Endodermal cell (in vitro differentiated cells): Measurements from ENCODE around the gene ANO7. TPM values are rescaled to one million over a fixed set of nuclear protein-coding genes. Genes with fewer than 3 reads are reported as not detected.

Experiments
- DNase-seq: peaks from one replicate; pipeline ENCODE4 v3.0.0-alpha.2; 2017
- H3K27ac ChIP-seq: 2 replicates; pipeline ENCODE4 v1.5.1; 2013; ENCODE audit warnings: mild to moderate bottlenecking, low read depth, low read length, moderate library complexity
- H3K27me3 ChIP-seq: 2 replicates; pipeline ENCODE4 v1.6.1; 2013; ENCODE audit warnings: mild to moderate bottlenecking, low read length, moderate library complexity; ENCODE audit not compliant: insufficient read depth, control insufficient read depth, poor library complexity, severe bottlenecking
- H3K36me3 ChIP-seq: 2 replicates; pipeline ENCODE4 v1.7.0; 2013; ENCODE audit warnings: mild to moderate bottlenecking, low read length, moderate library complexity; ENCODE audit not compliant: control insufficient read depth, insufficient read depth
- H3K4me1 ChIP-seq: one replicate; pipeline ENCODE4 v1.7.0; 2013; ENCODE audit warnings: low read length; ENCODE audit not compliant: control insufficient read depth, insufficient read depth
- H3K4me3 ChIP-seq: 2 replicates; pipeline ENCODE4 v1.5.1; 2013; ENCODE audit warnings: mild to moderate bottlenecking, low read length, moderate library complexity
- H3K9ac ChIP-seq: 2 replicates; pipeline ENCODE4 v1.6.1; 2013; ENCODE audit warnings: mild to moderate bottlenecking, low read length, moderate library complexity; ENCODE audit not compliant: poor library complexity, severe bottlenecking; ENCODE audit errors: extremely low read depth
- H3K9me3 ChIP-seq: 2 replicates; pipeline ENCODE4 v1.6.1; 2013; ENCODE audit warnings: mild to moderate bottlenecking, low read length, moderate library complexity; ENCODE audit not compliant: control insufficient read depth
- H3K27ac Mint-ChIP-seq: 2 replicates; pipeline ENCODE4 v1.8.0; 2020; ENCODE audit warnings: mixed read lengths
- H3K27me3 Mint-ChIP-seq: 2 replicates; pipeline ENCODE4 v1.8.0; 2021; ENCODE audit warnings: mild to moderate bottlenecking, mixed read lengths; ENCODE audit not compliant: insufficient read depth
- H3K36me3 Mint-ChIP-seq: 2 replicates; pipeline ENCODE4 v1.8.0; 2020; ENCODE audit warnings: low read depth, mixed read lengths
- H3K4me1 Mint-ChIP-seq: 2 replicates; pipeline ENCODE4 v1.8.0; 2020; ENCODE audit warnings: mixed read lengths
- H3K4me3 Mint-ChIP-seq: 2 replicates; pipeline ENCODE4 v1.8.0; 2020; ENCODE audit warnings: mild to moderate bottlenecking, moderate library complexity, mixed read lengths
- H3K9me3 Mint-ChIP-seq: 2 replicates; pipeline ENCODE4 v1.8.0; 2020; ENCODE audit warnings: mild to moderate bottlenecking, mixed read lengths
- WGBS, 2 experiments: methylation state at CpG; one replicate each; pipeline versions ENCODE4 v1.1.5 to v1.1.7; 2013; ENCODE audit warnings: missing lambda C conversion rate in 2 of 2, mixed read lengths in 1 of 2; ENCODE audit not compliant: insufficient coverage in 1 of 2, insufficient read length in 1 of 2; 5-methylcytosine and 5-hydroxymethylcytosine counted together
- total RNA-seq, 2 donors: library from RNA; stranded (reverse); fragmentation: NEBNext Ultra II Directional in 1 of 2; extraction: Animal tissue kit (Norgen Biotek cat#: 25700) in 1 of 2; gene quantifications; 2 replicates in 1 of 2; 3 replicates in 1 of 2; pipeline ENCODE4 v1.2.1, GENCODE V29; 2021
- TF ChIP-seq, protein P1 (sequence below): fragments of 200-600 bp; sonication (generic); conservative IDR thresholded peaks from 2 replicates; pipeline ENCODE4 v1.5.0; 2021; ENCODE audit warnings: antibody characterized with exemption, mild to moderate bottlenecking

The ANO7 gene
- total RNA-seq, 2 donors from 2014 or later: 8.1 to 8.5 TPM

DNA sequence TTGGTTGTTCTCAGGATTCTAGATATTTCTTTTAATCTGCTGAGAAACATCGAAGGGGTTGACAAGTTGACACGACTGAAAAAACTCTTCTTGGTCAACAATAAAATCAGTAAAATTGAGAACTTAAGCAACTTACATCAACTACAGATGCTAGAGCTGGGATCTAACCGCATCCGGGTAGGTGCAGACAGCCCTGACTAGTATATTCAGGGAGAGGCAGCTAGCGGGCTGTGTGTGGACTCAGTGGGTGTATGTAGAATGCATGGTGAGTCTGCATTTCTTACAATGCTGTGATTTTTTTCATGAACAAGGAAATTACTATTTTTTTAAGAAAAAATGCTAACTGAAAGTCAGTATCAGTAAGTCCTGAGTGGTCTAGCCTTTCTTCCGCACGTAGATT, 28.2 kb upstream of the ANO7 start:
- no peaks in the 10 kb centered on the region for H3K4me1 ChIP-seq
- H3K27me3 ChIP-seq: no peaks in the 10 kb centered on the region
- no peaks in the 10 kb centered on the region for H3K9me3 Mint-ChIP-seq
- peaks cover 6% of the 10 kb centered on the region for H3K4me1 Mint-ChIP-seq
- 96 to 97% methylated on average over 5 to 7 of the region's 7 CpGs for WGBS, 2 experiments
- TF ChIP-seq, protein P1, sequence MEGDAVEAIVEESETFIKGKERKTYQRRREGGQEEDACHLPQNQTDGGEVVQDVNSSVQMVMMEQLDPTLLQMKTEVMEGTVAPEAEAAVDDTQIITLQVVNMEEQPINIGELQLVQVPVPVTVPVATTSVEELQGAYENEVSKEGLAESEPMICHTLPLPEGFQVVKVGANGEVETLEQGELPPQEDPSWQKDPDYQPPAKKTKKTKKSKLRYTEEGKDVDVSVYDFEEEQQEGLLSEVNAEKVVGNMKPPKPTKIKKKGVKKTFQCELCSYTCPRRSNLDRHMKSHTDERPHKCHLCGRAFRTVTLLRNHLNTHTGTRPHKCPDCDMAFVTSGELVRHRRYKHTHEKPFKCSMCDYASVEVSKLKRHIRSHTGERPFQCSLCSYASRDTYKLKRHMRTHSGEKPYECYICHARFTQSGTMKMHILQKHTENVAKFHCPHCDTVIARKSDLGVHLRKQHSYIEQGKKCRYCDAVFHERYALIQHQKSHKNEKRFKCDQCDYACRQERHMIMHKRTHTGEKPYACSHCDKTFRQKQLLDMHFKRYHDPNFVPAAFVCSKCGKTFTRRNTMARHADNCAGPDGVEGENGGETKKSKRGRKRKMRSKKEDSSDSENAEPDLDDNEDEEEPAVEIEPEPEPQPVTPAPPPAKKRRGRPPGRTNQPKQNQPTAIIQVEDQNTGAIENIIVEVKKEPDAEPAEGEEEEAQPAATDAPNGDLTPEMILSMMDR: no peak
- no peak overlapping the region for H3K27ac ChIP-seq
- no peak overlapping the region for H3K27ac Mint-ChIP-seq
- peaks cover 37% of the 10 kb centered on the region for H3K36me3 Mint-ChIP-seq
- no peak overlapping the region for H3K4me3 ChIP-seq
- no peaks in the 10 kb centered on the region for H3K9me3 ChIP-seq
- peaks cover 40% of the 10 kb centered on the region for H3K36me3 ChIP-seq
- DNase-seq: no peak
- no peaks in the 10 kb centered on the region for H3K27me3 Mint-ChIP-seq
- H3K4me3 Mint-ChIP-seq: no peak overlapping the region
- no peak overlapping the region for H3K9ac ChIP-seq

GRCh38 chr2:241161646-241162281, 26.7 kb upstream of the ANO7 start:
- no peaks in the 10 kb centered on the region for H3K27me3 Mint-ChIP-seq
- DNase-seq: no peak
- no peaks in the 10 kb centered on the region for H3K4me1 ChIP-seq
- H3K9me3 ChIP-seq: no peaks in the 10 kb centered on the region
- H3K9ac ChIP-seq: no peak overlapping the region
- H3K27me3 ChIP-seq: no peaks in the 10 kb centered on the region
- peaks cover 4% of the 10 kb centered on the region for H3K4me1 Mint-ChIP-seq
- no peak overlapping the region for H3K4me3 Mint-ChIP-seq
- TF ChIP-seq, protein P1: no peak
- peaks cover 47% of the 10 kb centered on the region for H3K36me3 ChIP-seq
- H3K36me3 Mint-ChIP-seq: peaks cover 42% of the 10 kb centered on the region
- H3K27ac Mint-ChIP-seq: no peak overlapping the region
- no peak overlapping the region for H3K27ac ChIP-seq
- no peaks in the 10 kb centered on the region for H3K9me3 Mint-ChIP-seq
- WGBS, 2 experiments: 80 to 90% methylated on average over 3 to 9 of the region's 9 CpGs
- H3K4me3 ChIP-seq: no peak overlapping the region

DNA sequence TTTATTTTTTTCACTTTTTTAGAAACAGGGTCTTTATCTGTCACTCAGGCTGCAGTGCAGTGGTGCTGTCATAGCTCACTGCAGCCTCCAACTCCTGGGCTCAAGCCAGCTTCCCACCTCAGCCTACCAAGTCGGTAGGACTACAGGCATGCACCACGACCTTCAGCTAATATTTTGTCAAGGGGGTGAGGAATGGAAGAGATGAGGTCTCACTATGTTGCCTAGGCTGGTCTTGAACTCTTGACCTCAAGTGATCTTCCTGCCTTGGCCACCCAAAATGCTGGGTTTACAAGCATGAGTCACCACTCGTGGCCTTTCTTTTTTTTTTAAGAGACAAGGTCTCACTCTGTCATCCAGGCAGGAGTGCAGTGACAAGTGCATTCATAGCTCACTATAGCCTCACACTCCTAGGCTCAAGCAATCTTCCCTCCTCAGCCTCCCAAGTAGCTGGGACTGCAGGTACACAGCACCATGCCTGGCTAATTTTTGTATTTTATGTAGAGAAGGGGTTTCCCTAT, 24.8 kb upstream of the ANO7 start:
- no peaks in the 10 kb centered on the region for H3K27me3 ChIP-seq
- WGBS, 2 experiments: 90 to 91% methylated on average over 2 to 3 of the region's 3 CpGs
- no peak overlapping the region for H3K9ac ChIP-seq
- no peak overlapping the region for H3K4me3 ChIP-seq
- no peak overlapping the region for H3K4me3 Mint-ChIP-seq
- H3K4me1 ChIP-seq: no peaks in the 10 kb centered on the region
- H3K27ac ChIP-seq: no peak overlapping the region
- no peaks in the 10 kb centered on the region for H3K9me3 Mint-ChIP-seq
- H3K27ac Mint-ChIP-seq: no peak overlapping the region
- no peaks in the 10 kb centered on the region for H3K4me1 Mint-ChIP-seq
- no peak for DNase-seq
- no peaks in the 10 kb centered on the region for H3K9me3 ChIP-seq
- no peaks in the 10 kb centered on the region for H3K27me3 Mint-ChIP-seq
- H3K36me3 ChIP-seq: peaks cover 41% of the 10 kb centered on the region
- H3K36me3 Mint-ChIP-seq: peaks cover 45% of the 10 kb centered on the region
- TF ChIP-seq, protein P1: no peak
